ENCODE results near the gene SMTNL2.

DNA sequence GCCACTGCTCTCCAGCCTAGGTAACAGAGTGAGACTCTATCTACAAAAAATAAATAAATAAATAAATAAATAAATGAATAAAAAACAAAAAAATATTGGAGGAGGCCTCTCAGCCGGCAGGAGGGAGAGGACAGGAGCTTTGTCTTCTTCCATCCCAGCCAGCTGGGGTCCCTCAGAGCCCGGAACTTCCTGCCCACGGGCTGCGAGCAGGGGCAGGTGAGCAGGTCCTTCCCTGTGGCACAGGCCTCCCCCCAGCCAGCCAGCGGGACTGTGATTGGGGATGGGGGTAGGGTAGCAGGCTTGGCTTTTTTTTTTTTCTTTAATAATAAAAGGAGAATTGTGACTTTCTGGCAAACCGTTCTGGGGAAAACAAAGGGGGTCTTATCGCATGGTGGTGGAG is 10.1 kb downstream of the SMTNL2 start:
- TF ChIP-seq POLR2A (IDR thresholded peaks at IDR 0.05): no peak
- TF ChIP-seq, protein P1, sequence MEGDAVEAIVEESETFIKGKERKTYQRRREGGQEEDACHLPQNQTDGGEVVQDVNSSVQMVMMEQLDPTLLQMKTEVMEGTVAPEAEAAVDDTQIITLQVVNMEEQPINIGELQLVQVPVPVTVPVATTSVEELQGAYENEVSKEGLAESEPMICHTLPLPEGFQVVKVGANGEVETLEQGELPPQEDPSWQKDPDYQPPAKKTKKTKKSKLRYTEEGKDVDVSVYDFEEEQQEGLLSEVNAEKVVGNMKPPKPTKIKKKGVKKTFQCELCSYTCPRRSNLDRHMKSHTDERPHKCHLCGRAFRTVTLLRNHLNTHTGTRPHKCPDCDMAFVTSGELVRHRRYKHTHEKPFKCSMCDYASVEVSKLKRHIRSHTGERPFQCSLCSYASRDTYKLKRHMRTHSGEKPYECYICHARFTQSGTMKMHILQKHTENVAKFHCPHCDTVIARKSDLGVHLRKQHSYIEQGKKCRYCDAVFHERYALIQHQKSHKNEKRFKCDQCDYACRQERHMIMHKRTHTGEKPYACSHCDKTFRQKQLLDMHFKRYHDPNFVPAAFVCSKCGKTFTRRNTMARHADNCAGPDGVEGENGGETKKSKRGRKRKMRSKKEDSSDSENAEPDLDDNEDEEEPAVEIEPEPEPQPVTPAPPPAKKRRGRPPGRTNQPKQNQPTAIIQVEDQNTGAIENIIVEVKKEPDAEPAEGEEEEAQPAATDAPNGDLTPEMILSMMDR (IDR thresholded peaks at IDR 0.05): no peak
- no peak for TF ChIP-seq POLR2AphosphoS5 (IDR thresholded peaks at IDR 0.05)
